GM12878 (cell line): ENCODE results near the gene RASGRP3. TPM values are rescaled to one million over a fixed set of nuclear protein-coding genes. Genes with fewer than 3 reads are reported as not detected.

Experiments used
- ATAC-seq: fragments of 200-7000 bp; cut with Tn5 transposase; 3 replicates; pipeline ENCODE4 v1.9.1; 2020; ENCODE audit warnings: mild to moderate bottlenecking, moderate library complexity
- BruUV-seq: library from RNA; stranded (reverse); fragments of 400-500 nt; replicated peaks from 2 replicates; lab custom pipeline; 2021; lab: Mats Ljungman, UMichigan
- CTCF ChIA-PET: fragments of 300-600 bp; sonication (Branson Sonifier 250); formaldehyde crosslinking; extraction: SDS; loops from one replicate; lab custom pipeline; 2021; ENCODE audit warnings: inconsistent platforms; lab: Yijun Ruan, JAX
- POLR2A ChIA-PET: fragments of 350-600 bp; formaldehyde crosslinking; extraction: SDS; loops from one replicate; lab custom pipeline; 2021; ENCODE audit warnings: inconsistent platforms; lab: Charles Lee
- RAD21 ChIA-PET: fragments of 300-600 bp; sonication (Branson Sonifier 250); formaldehyde crosslinking; loops from one replicate; lab custom pipeline; 2023; ENCODE audit warnings: antibody characterized with exemption; ENCODE audit not compliant: unreplicated experiment; lab: Charles Lee
- SMC1A ChIA-PET: fragments of 300-600 bp; sonication (Branson Sonifier 250); formaldehyde crosslinking; loops from one replicate; lab custom pipeline; 2023; ENCODE audit not compliant: unreplicated experiment, uncharacterized antibody; lab: Charles Lee
- DNase-seq: peaks from one replicate; pipeline ENCODE4 v3.0.0-alpha.2; 2011; ENCODE audit warnings: low read depth, low spot score
- FAIRE-seq: peaks from 3 replicates; lab custom pipeline; 2011; peaks lifted over from hg19 to GRCh38; lab: Jason Lieb, UNC
- H2AFZ ChIP-seq: 2 replicates; pipeline ENCODE4 v1.6.0; 2011; ENCODE audit warnings: low read depth, low read length, control low read depth; ENCODE audit not compliant: control insufficient read depth
- H3K27ac ChIP-seq: 2 replicates; pipeline ENCODE4 v1.5.1; 2011; ENCODE audit warnings: control low read depth; ENCODE audit not compliant: control insufficient read depth, insufficient read depth
- H3K27me3 ChIP-seq, 2 experiments: replicated peaks in 1 of 2; 2 replicates each; pipeline versions ENCODE4 v1.6.0 to v1.6.1; 2011; ENCODE audit warnings: low read length in 1 of 2; ENCODE audit not compliant: control insufficient read depth in 2 of 2, insufficient read depth in 2 of 2
- H3K36me3 ChIP-seq, 2 experiments: 2 replicates each; pipeline ENCODE4 v1.5.1; 2011; ENCODE audit warnings: low read length in 1 of 2; ENCODE audit not compliant: control insufficient read depth in 2 of 2, insufficient read depth in 2 of 2
- H3K4me1 ChIP-seq: 2 replicates; pipeline ENCODE4 v1.6.1; 2011; ENCODE audit warnings: mild to moderate bottlenecking, low read length, moderate library complexity, mixed read lengths; ENCODE audit not compliant: control insufficient read depth, insufficient read depth
- H3K4me2 ChIP-seq: 2 replicates; pipeline ENCODE4 v1.6.0; 2011; ENCODE audit warnings: control low read depth; ENCODE audit not compliant: control insufficient read depth, insufficient read depth
- H3K4me3 ChIP-seq: fragments of 200-600 bp; sonication (generic); 2 replicates; pipeline ENCODE4 v1.5.1; 2016
- H3K79me2 ChIP-seq: 2 replicates; pipeline ENCODE4 v1.6.0; 2011; ENCODE audit warnings: low read length; ENCODE audit not compliant: control insufficient read depth, insufficient read depth
- H3K9ac ChIP-seq: 2 replicates; pipeline ENCODE4 v1.8.0; 2011; ENCODE audit warnings: low read length, control low read depth, mixed read lengths; ENCODE audit not compliant: control insufficient read depth, insufficient read depth
- H3K9me3 ChIP-seq: replicated peaks from 3 replicates; pipeline ENCODE4 v1.5.1; 2011; ENCODE audit warnings: mild to moderate bottlenecking, low read length; ENCODE audit not compliant: control insufficient read depth, insufficient read depth
- H4K20me1 ChIP-seq: 2 replicates; pipeline ENCODE4 v1.6.0; 2011; ENCODE audit not compliant: control insufficient read depth, insufficient read depth
- BACH1 ChIP-seq: fragments of 450-650 bp; IDR thresholded peaks from 2 replicates; pipeline ENCODE4 v1.6.1; 2017; ENCODE audit warnings: mild to moderate bottlenecking, borderline replicate concordance
- BHLHE40 ChIP-seq, 2 experiments: fragments of 450-650 bp in 1 of 2; IDR thresholded peaks; 2 replicates each; pipeline ENCODE4 v1.6.1; 2011 to 2017; ENCODE audit warnings: low read depth in 2 of 2, borderline replicate concordance in 1 of 2, improper control_type of control experiment in 1 of 2, low read length in 1 of 2, mild to moderate bottlenecking in 1 of 2
- EZH2 ChIP-seq: IDR thresholded peaks from 2 replicates; pipeline ENCODE4 v1.6.1; 2012; ENCODE audit warnings: low read depth, mild to moderate bottlenecking, control low read depth, inconsistent platforms, low read length, borderline replicate concordance; ENCODE audit not compliant: control insufficient read depth
- KAT2A ChIP-seq: conservative IDR thresholded peaks from 2 replicates; pipeline ENCODE4 v1.6.1; 2011; ENCODE audit warnings: low read depth, low read length; ENCODE audit not compliant: control insufficient read depth
- KDM1A ChIP-seq: fragments of 200-600 bp; sonication (generic); IDR thresholded peaks from 2 replicates; pipeline ENCODE4 v1.6.1; 2016; ENCODE audit warnings: borderline replicate concordance
- NBN ChIP-seq: fragments of 450-650 bp; IDR thresholded peaks from 2 replicates; pipeline ENCODE4 v1.6.1; 2016
- NFIC ChIP-seq: IDR thresholded peaks from 2 replicates; pipeline ENCODE4 v1.6.1; 2012; ENCODE audit warnings: low read depth, mild to moderate bottlenecking, inconsistent platforms, low read length, moderate library complexity
- RCOR1 ChIP-seq: conservative IDR thresholded peaks from 2 replicates; pipeline ENCODE4 v1.6.1; 2012; ENCODE audit warnings: low read depth, low read length, improper control_type of control experiment
- RUNX3 ChIP-seq: IDR thresholded peaks from 2 replicates; pipeline ENCODE4 v1.6.1; 2012; ENCODE audit warnings: low read length, inconsistent platforms
- SIN3A ChIP-seq: IDR thresholded peaks from 2 replicates; pipeline ENCODE4 v1.6.1; 2012; ENCODE audit warnings: low read depth, low read length, improper control_type of control experiment
- STAT1 ChIP-seq: fragments of 450-650 bp; conservative IDR thresholded peaks from 2 replicates; pipeline ENCODE4 v1.6.1; 2014; ENCODE audit warnings: antibody characterized with exemption, mild to moderate bottlenecking
- ZSCAN29 ChIP-seq: fragments of 450-650 bp; IDR thresholded peaks from 2 replicates; pipeline ENCODE4 v1.6.1; 2017; ENCODE audit warnings: mild to moderate bottlenecking, moderate library complexity
- WGBS: methylation state at CpG from one replicate; pipeline ENCODE4 v1.1.6; 2016; ENCODE audit warnings: low lambda C conversion rate; ENCODE audit not compliant: insufficient replicate concordance, insufficient coverage; ENCODE audit errors: missing lambda C conversion rate; 5-methylcytosine and 5-hydroxymethylcytosine counted together
- in situ Hi-C: fragments of 300-500 bp; cut with MboI; formaldehyde crosslinking; loops from 9 replicates; pipeline ENCODE4 v1.14.3; 2018; ENCODE audit warnings: mixed read lengths
- intact Hi-C: fragments of 100-400 bp; cut with micrococcal nuclease; formaldehyde crosslinking; loops from one replicate; pipeline ENCODE4 v1.14.2; 2022; ENCODE audit not compliant: unreplicated experiment
- polyA plus RNA-seq, 11 experiments: library from polyadenylated mRNA; depleted of rRNA in 4 of 11; unstranded in 6 of 11; stranded (reverse) in 5 of 11; fragments of >200 nt; fragmentation: Nextera tagmentation in 4 of 11; fragmentation: Illumina TruSeq in 1 of 11; extraction: Ambion mirVana in 4 of 11; extraction: Trizol in 1 of 11; gene quantifications; 1 replicate in 1 of 11; 2 replicates in 10 of 11; pipeline versions ENCODE4 v1.2.1 to v1.2.3, GENCODE V29; 2011 to 2016; ENCODE audit warnings: inconsistent platforms in 2 of 11, missing spikeins in 2 of 11, low read depth in 1 of 11
- total RNA-seq, 4 experiments: library from RNA; depleted of rRNA in 3 of 4; stranded (reverse); fragments of >200 nt in 3 of 4; fragmentation: Illumina TruSeq in 1 of 4; extraction: Trizol in 1 of 4; gene quantifications; 2 replicates each; pipeline versions ENCODE4 v1.2.1 to v1.2.3, GENCODE V29; 2013 to 2021
- TF ChIP-seq, protein P1 (sequence below): fragments of 450-650 bp; IDR thresholded peaks from 2 replicates; pipeline ENCODE4 v1.6.1; 2017; ENCODE audit warnings: antibody characterized with exemption, mild to moderate bottlenecking, moderate library complexity
- TF ChIP-seq, protein P2 (sequence below): fragments of 450-650 bp; IDR thresholded peaks from 2 replicates; pipeline ENCODE4 v1.6.1; 2016; ENCODE audit warnings: mild to moderate bottlenecking

Gene RASGRP3
- total and polyA plus RNA-seq, 10 of the 15 experiments (the other 5 are each of a cell fraction or from before 2014, with no cell fraction given): 31.6 to 106 (median 64.7) TPM

DNA sequence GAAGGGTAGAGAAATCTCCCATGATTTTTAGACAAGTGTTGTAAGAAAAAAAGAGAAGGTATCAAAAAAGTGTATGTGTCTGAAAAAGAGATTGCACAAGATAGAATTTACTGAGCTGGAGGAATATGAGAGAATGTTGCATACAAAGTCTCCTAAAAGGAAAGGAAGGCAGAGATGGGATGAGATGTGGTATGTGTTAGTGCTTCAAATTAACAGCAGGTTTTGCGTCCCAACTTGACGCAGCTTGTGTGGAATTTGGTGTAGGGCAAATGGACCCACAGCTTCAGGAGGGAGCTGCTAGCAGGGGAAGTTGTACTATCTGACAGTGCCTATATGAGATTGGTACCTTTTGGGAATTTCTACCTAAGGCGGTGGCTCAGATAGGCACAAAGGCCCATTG, 9.0 kb upstream of the RASGRP3 start:
- no TSS peak for BruUV-seq
- ChIA-PET POLR2A (no interaction called here), CTCF (interaction anchor here (0.6 to 1.3 kb wide), 3 partner anchors 8 to 116 kb away, joined by 3 to 4 read pairs (median 3); no protein-coding TSS in a partner anchor), SMC1A (no interaction called here), RAD21 (no interaction called here)
- Histone ChIP-seq H3K9me3 (no peaks in the 10 kb centered on the region), H3K27me3 (no peaks in the 10 kb centered on the region), H3K27ac (no peak overlapping the region), H3K36me3 (no peaks in the 10 kb centered on the region), H3K4me3 (no peak overlapping the region), H3K4me1 (no peaks in the 10 kb centered on the region), H2AFZ (no peak overlapping the region), H3K9ac (no peak overlapping the region), H4K20me1 (no peaks in the 10 kb centered on the region), H3K79me2 (no peaks in the 10 kb centered on the region), H3K4me2 (no peak overlapping the region)
- intact Hi-C loops: no loop called here
- WGBS: 83% methylated on average over 3 of the region's 3 CpGs
- TF ChIP-seq RCOR1 (no peak), ZSCAN29 (no peak), RUNX3 (no peak), EZH2 (no peak), BHLHE40 (IDR thresholded peaks at IDR 0.05; ENCODE audit: borderline replicate concordance in 1 of 2, low read depth in 2 of 2, low read length in 1 of 2) (no peak), KAT2A (no peak), KDM1A (no peak), SIN3A (no peak), STAT1 (no peak), BACH1 (no peak), NFIC (no peak), NBN (no peak)
- TF ChIP-seq, protein P1, sequence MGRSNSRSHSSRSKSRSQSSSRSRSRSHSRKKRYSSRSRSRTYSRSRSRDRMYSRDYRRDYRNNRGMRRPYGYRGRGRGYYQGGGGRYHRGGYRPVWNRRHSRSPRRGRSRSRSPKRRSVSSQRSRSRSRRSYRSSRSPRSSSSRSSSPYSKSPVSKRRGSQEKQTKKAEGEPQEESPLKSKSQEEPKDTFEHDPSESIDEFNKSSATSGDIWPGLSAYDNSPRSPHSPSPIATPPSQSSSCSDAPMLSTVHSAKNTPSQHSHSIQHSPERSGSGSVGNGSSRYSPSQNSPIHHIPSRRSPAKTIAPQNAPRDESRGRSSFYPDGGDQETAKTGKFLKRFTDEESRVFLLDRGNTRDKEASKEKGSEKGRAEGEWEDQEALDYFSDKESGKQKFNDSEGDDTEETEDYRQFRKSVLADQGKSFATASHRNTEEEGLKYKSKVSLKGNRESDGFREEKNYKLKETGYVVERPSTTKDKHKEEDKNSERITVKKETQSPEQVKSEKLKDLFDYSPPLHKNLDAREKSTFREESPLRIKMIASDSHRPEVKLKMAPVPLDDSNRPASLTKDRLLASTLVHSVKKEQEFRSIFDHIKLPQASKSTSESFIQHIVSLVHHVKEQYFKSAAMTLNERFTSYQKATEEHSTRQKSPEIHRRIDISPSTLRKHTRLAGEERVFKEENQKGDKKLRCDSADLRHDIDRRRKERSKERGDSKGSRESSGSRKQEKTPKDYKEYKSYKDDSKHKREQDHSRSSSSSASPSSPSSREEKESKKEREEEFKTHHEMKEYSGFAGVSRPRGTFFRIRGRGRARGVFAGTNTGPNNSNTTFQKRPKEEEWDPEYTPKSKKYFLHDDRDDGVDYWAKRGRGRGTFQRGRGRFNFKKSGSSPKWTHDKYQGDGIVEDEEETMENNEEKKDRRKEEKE: no peak
- TF ChIP-seq, protein P2, sequence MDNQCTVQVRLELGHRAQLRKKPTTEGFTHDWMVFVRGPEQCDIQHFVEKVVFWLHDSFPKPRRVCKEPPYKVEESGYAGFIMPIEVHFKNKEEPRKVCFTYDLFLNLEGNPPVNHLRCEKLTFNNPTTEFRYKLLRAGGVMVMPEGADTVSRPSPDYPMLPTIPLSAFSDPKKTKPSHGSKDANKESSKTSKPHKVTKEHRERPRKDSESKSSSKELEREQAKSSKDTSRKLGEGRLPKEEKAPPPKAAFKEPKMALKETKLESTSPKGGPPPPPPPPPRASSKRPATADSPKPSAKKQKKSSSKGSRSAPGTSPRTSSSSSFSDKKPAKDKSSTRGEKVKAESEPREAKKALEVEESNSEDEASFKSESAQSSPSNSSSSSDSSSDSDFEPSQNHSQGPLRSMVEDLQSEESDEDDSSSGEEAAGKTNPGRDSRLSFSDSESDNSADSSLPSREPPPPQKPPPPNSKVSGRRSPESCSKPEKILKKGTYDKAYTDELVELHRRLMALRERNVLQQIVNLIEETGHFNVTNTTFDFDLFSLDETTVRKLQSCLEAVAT: no peak
- in situ Hi-C loops: no loop called here
- no peak for FAIRE-seq
- ATAC-seq: no peak
- DNase-seq: no peak
